Transverse colon (tissue), 4 donors: ENCODE measurements around the gene FILIP1L. TPM values are rescaled to one million over a fixed set of nuclear protein-coding genes. Genes with fewer than 3 reads are reported as not detected.

Source experiments
- DNase-seq: peaks from one replicate; pipeline ENCODE4 v3.0.0-alpha.2; 2019
- H3K27ac ChIP-seq, 4 donors: fragments of 200-600 bp; sonication (generic); 2 replicates each; pipeline ENCODE4 v1.5.1; 2016 to 2018; ENCODE audit warnings: inconsistent platforms in 4 of 4
- H3K27me3 ChIP-seq: fragments of 200-600 bp; sonication (generic); 2 replicates; pipeline ENCODE4 v1.5.1; 2017; ENCODE audit warnings: inconsistent platforms
- H3K36me3 ChIP-seq, 4 donors: fragments of 200-600 bp; sonication (generic); 2 replicates each; pipeline ENCODE4 v1.5.1; 2017 to 2019; ENCODE audit warnings: inconsistent platforms in 4 of 4
- H3K4me1 ChIP-seq, 4 donors: fragments of 200-600 bp; sonication (generic); 2 replicates each; pipeline ENCODE4 v1.5.1; 2017 to 2020; ENCODE audit warnings: inconsistent platforms in 4 of 4
- H3K4me3 ChIP-seq, 4 donors: fragments of 200-600 bp; sonication (generic); 1 replicate in 1 of 4; 2 replicates in 3 of 4; pipeline versions ENCODE4 v1.5.1 to v1.6.1; 2017 to 2019; ENCODE audit warnings: inconsistent platforms in 4 of 4
- H3K9me3 ChIP-seq, 2 donors: fragments of 200-600 bp; sonication (generic); 2 replicates each; pipeline ENCODE4 v1.5.1; 2017 to 2019; ENCODE audit warnings: inconsistent platforms in 2 of 2
- CTCF ChIP-seq, 5 experiments: fragments of 200-600 bp in 3 of 5; fragments of 450-650 bp in 2 of 5; sonication (generic) in 3 of 5; IDR thresholded peaks; 1 replicate in 2 of 5; 2 replicates in 3 of 5; pipeline ENCODE4 v1.5.1; 2016 to 2017; ENCODE audit warnings: antibody characterized with exemption in 5 of 5, inconsistent platforms in 3 of 5, mild to moderate bottlenecking in 2 of 5, moderate library complexity in 1 of 5
- EP300 ChIP-seq: sonication (generic); formaldehyde crosslinking; IDR thresholded peaks from one replicate; pipeline ENCODE4 v1.6.1; 2017; ENCODE audit warnings: antibody characterized with exemption, low read depth
- POLR2A ChIP-seq: fragments of 450-650 bp; IDR thresholded peaks from one replicate; pipeline ENCODE4 v1.6.1; 2016; ENCODE audit warnings: antibody characterized with exemption, mild to moderate bottlenecking, moderate library complexity
- POLR2AphosphoS5 ChIP-seq, 3 donors: sonication (generic); formaldehyde crosslinking; IDR thresholded peaks; one replicate each; pipeline ENCODE4 v1.6.1; 2016; ENCODE audit warnings: antibody characterized with exemption in 3 of 3
- WGBS, 2 donors: methylation state at CpG; one replicate each; pipeline ENCODE4 v1.1.5; 2018; ENCODE audit warnings: low coverage in 1 of 2; 5-methylcytosine and 5-hydroxymethylcytosine counted together
- in situ Hi-C, 4 donors: fragments of 200-750 bp; cut with MboI; loops; one replicate each; pipeline versions ENCODE4 v1.15.0 to v1.15.1; 2017; ENCODE audit warnings: low sequenced_read_pairs in 3 of 4, low pct_ligation_motif_present in 1 of 4, low pct_unique_long_range_greater_than_20kb in 1 of 4
- intact Hi-C: fragments of 100-400 bp; cut with DNase I; formaldehyde crosslinking; loops from one replicate; pipeline ENCODE4 v1.15.1; 2023; ENCODE audit warnings: low total_unique reads
- total RNA-seq, 4 donors: library from RNA; depleted of rRNA; stranded (reverse); fragments of >200 nt; gene quantifications; one replicate each; pipeline ENCODE4 v1.1.0, GENCODE V29; 2016

FILIP1L gene
- total RNA-seq, 4 donors from 2014 or later: 12.3 to 38.2 (median 26.9) TPM

DNA sequence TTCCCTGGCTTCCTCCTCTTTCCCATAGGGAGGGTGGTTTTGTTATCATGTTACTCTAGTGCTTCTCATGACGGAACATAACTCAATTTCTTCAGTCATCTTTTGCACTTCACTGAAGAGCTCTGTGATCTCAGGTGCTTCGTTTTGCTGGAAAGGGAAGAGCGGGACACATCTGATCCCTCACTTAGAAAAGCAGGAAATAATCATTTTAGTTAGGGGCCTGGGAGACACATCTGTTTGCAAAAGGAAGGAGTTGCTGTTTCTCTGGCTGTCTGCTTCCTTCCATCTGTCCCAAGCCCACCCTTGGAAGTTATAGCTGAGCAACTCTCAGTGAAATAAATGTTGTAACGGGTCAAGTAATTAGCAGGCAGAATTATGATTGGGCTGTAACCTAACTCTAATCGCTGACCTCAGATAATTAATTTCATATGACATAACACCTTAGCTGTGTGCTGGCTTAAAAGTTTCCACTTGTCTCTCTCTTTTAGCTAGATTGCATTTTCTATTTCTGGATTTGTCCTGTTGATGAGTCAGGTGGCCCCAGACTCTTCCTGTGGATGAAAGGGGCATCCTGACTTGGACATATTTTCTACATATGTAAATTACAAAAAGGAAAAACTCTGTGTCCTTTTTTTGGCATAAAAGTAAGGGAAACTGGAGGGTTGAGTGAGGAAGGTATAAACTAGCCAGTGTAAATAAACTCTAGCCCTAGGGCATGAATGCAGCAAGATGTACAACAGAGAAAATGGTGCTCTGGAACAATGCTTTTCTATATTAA lies 11.0 kb upstream of the FILIP1L start:
- in situ Hi-C loops: no loop called here
- DNase-seq: no peak
- Histone ChIP-seq H3K9me3 (no peaks in the 10 kb centered on the region), H3K27ac (no peak overlapping the region), H3K4me3 (no peak overlapping the region), H3K27me3 (no peaks in the 10 kb centered on the region), H3K36me3 (no peaks in the 10 kb centered on the region), H3K4me1 (peaks cover 0 to 10% (median 2%) of the 10 kb centered on the region in 4 donors)
- WGBS, 2 donors: 89 to 100% methylated on average over 5 of the region's 5 CpGs
- TF ChIP-seq POLR2AphosphoS5 (IDR thresholded peaks at IDR 0.05) (no peak), EP300 (no peak), POLR2A (no peak), CTCF (IDR thresholded peaks at IDR 0.05) (no peak)
- intact Hi-C loops: no loop called here

GRCh38 chr3:100124201-100124761 lies 10.0 kb upstream of the FILIP1L start:
- WGBS, 2 donors: 90 to 91% methylated on average over 1 to 5 of the region's 5 CpGs
- intact Hi-C loops (no loop called here), in situ Hi-C loops (no loop called here)
- no peak overlapping the region for H3K4me3 ChIP-seq
- TF ChIP-seq POLR2AphosphoS5 (IDR thresholded peaks at IDR 0.05) (no peak), POLR2A (no peak), CTCF (IDR thresholded peaks at IDR 0.05) (no peak), EP300 (no peak)
- peaks cover 0 to 10% (median 2%) of the 10 kb centered on the region in 4 donors for H3K4me1 ChIP-seq
- DNase-seq: no peak
- H3K9me3 ChIP-seq: no peaks in the 10 kb centered on the region
- no peak overlapping the region for H3K27ac ChIP-seq
- H3K27me3 ChIP-seq: no peaks in the 10 kb centered on the region
- H3K36me3 ChIP-seq: no peaks in the 10 kb centered on the region

GRCh38 chr3:100123112-100123511 lies 8.8 kb upstream of the FILIP1L start:
- intact Hi-C loops: no loop called here
- no peaks in the 10 kb centered on the region for H3K9me3 ChIP-seq
- no peak overlapping the region for H3K27ac ChIP-seq
- TF ChIP-seq POLR2A (no peak), POLR2AphosphoS5 (IDR thresholded peaks at IDR 0.05) (no peak), EP300 (no peak), CTCF (IDR thresholded peaks at IDR 0.05) (no peak)
- no peaks in the 10 kb centered on the region for H3K36me3 ChIP-seq
- in situ Hi-C loops: no loop called here
- no peak overlapping the region for H3K4me3 ChIP-seq
- peaks cover 0 to 10% (median 2%) of the 10 kb centered on the region in 4 donors for H3K4me1 ChIP-seq
- 89 to 98% methylated on average over 4 of the region's 4 CpGs for whole genome bisulfite sequencing, 2 donors
- DNase-seq: no peak
- H3K27me3 ChIP-seq: no peaks in the 10 kb centered on the region

DNA sequence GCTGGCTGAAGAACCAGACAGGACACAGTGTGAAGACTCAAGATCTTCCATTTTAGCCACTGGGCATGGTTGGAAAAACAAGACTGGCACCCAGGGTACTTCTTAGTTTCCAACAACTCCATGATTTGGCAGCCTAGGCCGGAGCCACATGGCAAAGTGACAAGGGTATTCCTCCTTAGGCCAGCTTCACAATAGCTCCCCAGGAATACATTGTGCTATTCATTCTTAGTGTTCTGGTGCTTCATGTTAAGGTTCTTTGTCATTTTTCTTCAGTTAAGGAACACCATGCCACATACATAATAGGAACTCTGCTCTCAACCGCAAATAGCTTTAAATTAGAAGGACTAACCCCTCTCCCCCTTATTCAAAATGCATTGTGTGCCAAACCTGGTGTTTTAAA lies 8.0 kb upstream of the FILIP1L start:
- H3K27me3 ChIP-seq: no peaks in the 10 kb centered on the region
- peaks cover 0 to 10% (median 0%) of the 10 kb centered on the region in 4 donors for H3K4me1 ChIP-seq
- H3K36me3 ChIP-seq: no peaks in the 10 kb centered on the region
- whole genome bisulfite sequencing, 2 donors: 92 to 100% methylated on average over 1 to 2 of the region's 2 CpGs
- no peaks in the 10 kb centered on the region for H3K9me3 ChIP-seq
- DNase-seq: no peak
- no peak overlapping the region for H3K27ac ChIP-seq
- intact Hi-C loops (no loop called here), in situ Hi-C loops (no loop called here)
- H3K4me3 ChIP-seq: no peak overlapping the region
- no peak for TF ChIP-seq EP300
- no peak for TF ChIP-seq POLR2A
- TF ChIP-seq POLR2AphosphoS5 (IDR thresholded peaks at IDR 0.05): no peak
- TF ChIP-seq CTCF (IDR thresholded peaks at IDR 0.05): no peak
